K562 (cell line): ENCODE data around the gene GOLPH3. TPM values are rescaled to one million over a fixed set of nuclear protein-coding genes. Genes with fewer than 3 reads are reported as not detected.

Experiments
- BRD4 ChIP-seq: fragments of 200-600 bp; sonication (generic); IDR thresholded peaks from 2 replicates; pipeline ENCODE4 v1.6.1; 2017; ENCODE audit warnings: inconsistent platforms
- CBX5 ChIP-seq: IDR thresholded peaks from 2 replicates; pipeline ENCODE4 v1.6.1; 2014; ENCODE audit warnings: low read depth, borderline replicate concordance
- CEBPZ ChIP-seq: fragments of 150-350 bp; IDR thresholded peaks from 2 replicates; pipeline ENCODE4 v1.6.1; 2014; ENCODE audit warnings: low read depth, mild to moderate bottlenecking, low read length, borderline replicate concordance
- ELF2 ChIP-seq: fragments of 250-450 bp; sonication (Bioruptor Pico); IDR thresholded peaks from 2 replicates; pipeline ENCODE4 v1.5.0; 2021; ENCODE audit warnings: mild to moderate bottlenecking
- EP300 ChIP-seq: IDR thresholded peaks from 2 replicates; pipeline ENCODE4 v1.6.1; 2012; ENCODE audit warnings: low read length, improper control_type of control experiment
- ETS2 ChIP-seq: IDR thresholded peaks from 2 replicates; pipeline ENCODE4 v1.6.1; 2016; ENCODE audit warnings: borderline replicate concordance, missing genetic modification characterization, mild to moderate bottlenecking, moderate library complexity, missing compliant biosample characterization; ENCODE audit not compliant: poor library complexity, severe bottlenecking
- NFE2L1 ChIP-seq: fragments of 450-650 bp; IDR thresholded peaks from 2 replicates; pipeline ENCODE4 v1.6.1; 2016; ENCODE audit warnings: missing genetic modification characterization, low read depth, mild to moderate bottlenecking, missing compliant biosample characterization, moderate library complexity, borderline replicate concordance
- RBFOX2 ChIP-seq: fragments of 200-400 bp; formaldehyde crosslinking; IDR thresholded peaks from 2 replicates; pipeline ENCODE4 v1.6.1; 2017; ENCODE audit warnings: low read depth, mild to moderate bottlenecking, low read length, moderate library complexity
- TEAD2 ChIP-seq: fragments of 450-650 bp; IDR thresholded peaks from 2 replicates; pipeline ENCODE4 v1.6.1; 2016; ENCODE audit warnings: missing genetic modification characterization, control low read depth, missing compliant biosample characterization
- XRCC5 ChIP-seq: fragments of 200-400 bp; formaldehyde crosslinking; IDR thresholded peaks from 2 replicates; pipeline ENCODE4 v1.6.1; 2017; ENCODE audit warnings: low read depth, mild to moderate bottlenecking, low read length
- ZBTB12 ChIP-seq: fragments of 250-450 bp; sonication (Bioruptor Pico); IDR thresholded peaks from 2 replicates; pipeline ENCODE4 v1.4.0; 2020
- ZNF253 ChIP-seq: fragments of 250-450 bp; sonication (Bioruptor Pico); conservative IDR thresholded peaks from 2 replicates; pipeline ENCODE4 v1.6.1; 2021; ENCODE audit warnings: mild to moderate bottlenecking
- ZNF436 ChIP-seq: fragments of 250-450, 450-650 bp; sonication (Bioruptor Pico); formaldehyde crosslinking; IDR thresholded peaks from 2 replicates; pipeline ENCODE4 v1.7.0; 2020; ENCODE audit warnings: mild to moderate bottlenecking
- ZNF644 ChIP-seq: fragments of 200-800 bp; sonication (Bioruptor generic); IDR thresholded peaks from 2 replicates; pipeline ENCODE4 v1.6.1; 2016; ENCODE audit warnings: low read depth, missing genetic modification characterization, missing compliant biosample characterization
- polyA plus RNA-seq, 8 experiments: library from polyadenylated mRNA; depleted of rRNA in 4 of 8; stranded (reverse) in 5 of 8; unstranded in 3 of 8; fragments of >200 nt; fragmentation: Nextera tagmentation in 2 of 8; fragmentation: Illumina TruSeq in 1 of 8; extraction: Ambion mirVana in 2 of 8; extraction: Trizol in 1 of 8; gene quantifications; 2 replicates each; pipeline versions ENCODE4 v1.2.1 to v1.2.3, GENCODE V29; 2011 to 2014; ENCODE audit warnings: inconsistent platforms in 1 of 8, missing spikeins in 1 of 8
- total RNA-seq, 7 experiments: library from RNA; depleted of rRNA in 6 of 7; stranded (reverse); fragments of >200 nt in 6 of 7; fragmentation: Illumina TruSeq in 2 of 7; extraction: Trizol in 2 of 7; gene quantifications; 2 replicates each; pipeline versions ENCODE4 v1.2.1 to v1.2.3, GENCODE V29; 2011 to 2021; ENCODE audit warnings: low replicate concordance in 1 of 7
- TF ChIP-seq, protein P1 (sequence below): fragments of 250-450 bp; sonication (Bioruptor Pico); IDR thresholded peaks from 2 replicates; pipeline ENCODE4 v1.8.0; 2021; ENCODE audit warnings: mild to moderate bottlenecking, moderate library complexity
- TF ChIP-seq, protein P2 (sequence below): sonication (generic); formaldehyde crosslinking; IDR thresholded peaks from 2 replicates; pipeline ENCODE4 v1.8.1; 2023; ENCODE audit warnings: missing genetic modification reagents, mild to moderate bottlenecking, borderline replicate concordance

GOLPH3 gene
- total and polyA plus RNA-seq, 9 of the 15 experiments (the other 6 are each of a cell fraction or from before 2014, with no cell fraction given) = 18.8 to 94.6 (median 55.1) TPM

- peak; percentile 65; the same call in 1 of the 2 replicates for TF ChIP-seq CBX5
- no peak for TF ChIP-seq ZNF436 (CRISPR knock-in tag)
- TF ChIP-seq ZBTB12 = peak; percentile 90
- TF ChIP-seq, protein P1, sequence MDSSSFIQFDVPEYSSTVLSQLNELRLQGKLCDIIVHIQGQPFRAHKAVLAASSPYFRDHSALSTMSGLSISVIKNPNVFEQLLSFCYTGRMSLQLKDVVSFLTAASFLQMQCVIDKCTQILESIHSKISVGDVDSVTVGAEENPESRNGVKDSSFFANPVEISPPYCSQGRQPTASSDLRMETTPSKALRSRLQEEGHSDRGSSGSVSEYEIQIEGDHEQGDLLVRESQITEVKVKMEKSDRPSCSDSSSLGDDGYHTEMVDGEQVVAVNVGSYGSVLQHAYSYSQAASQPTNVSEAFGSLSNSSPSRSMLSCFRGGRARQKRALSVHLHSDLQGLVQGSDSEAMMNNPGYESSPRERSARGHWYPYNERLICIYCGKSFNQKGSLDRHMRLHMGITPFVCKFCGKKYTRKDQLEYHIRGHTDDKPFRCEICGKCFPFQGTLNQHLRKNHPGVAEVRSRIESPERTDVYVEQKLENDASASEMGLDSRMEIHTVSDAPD (CRISPR knock-in tag) = no peak
- TF ChIP-seq, protein P2, sequence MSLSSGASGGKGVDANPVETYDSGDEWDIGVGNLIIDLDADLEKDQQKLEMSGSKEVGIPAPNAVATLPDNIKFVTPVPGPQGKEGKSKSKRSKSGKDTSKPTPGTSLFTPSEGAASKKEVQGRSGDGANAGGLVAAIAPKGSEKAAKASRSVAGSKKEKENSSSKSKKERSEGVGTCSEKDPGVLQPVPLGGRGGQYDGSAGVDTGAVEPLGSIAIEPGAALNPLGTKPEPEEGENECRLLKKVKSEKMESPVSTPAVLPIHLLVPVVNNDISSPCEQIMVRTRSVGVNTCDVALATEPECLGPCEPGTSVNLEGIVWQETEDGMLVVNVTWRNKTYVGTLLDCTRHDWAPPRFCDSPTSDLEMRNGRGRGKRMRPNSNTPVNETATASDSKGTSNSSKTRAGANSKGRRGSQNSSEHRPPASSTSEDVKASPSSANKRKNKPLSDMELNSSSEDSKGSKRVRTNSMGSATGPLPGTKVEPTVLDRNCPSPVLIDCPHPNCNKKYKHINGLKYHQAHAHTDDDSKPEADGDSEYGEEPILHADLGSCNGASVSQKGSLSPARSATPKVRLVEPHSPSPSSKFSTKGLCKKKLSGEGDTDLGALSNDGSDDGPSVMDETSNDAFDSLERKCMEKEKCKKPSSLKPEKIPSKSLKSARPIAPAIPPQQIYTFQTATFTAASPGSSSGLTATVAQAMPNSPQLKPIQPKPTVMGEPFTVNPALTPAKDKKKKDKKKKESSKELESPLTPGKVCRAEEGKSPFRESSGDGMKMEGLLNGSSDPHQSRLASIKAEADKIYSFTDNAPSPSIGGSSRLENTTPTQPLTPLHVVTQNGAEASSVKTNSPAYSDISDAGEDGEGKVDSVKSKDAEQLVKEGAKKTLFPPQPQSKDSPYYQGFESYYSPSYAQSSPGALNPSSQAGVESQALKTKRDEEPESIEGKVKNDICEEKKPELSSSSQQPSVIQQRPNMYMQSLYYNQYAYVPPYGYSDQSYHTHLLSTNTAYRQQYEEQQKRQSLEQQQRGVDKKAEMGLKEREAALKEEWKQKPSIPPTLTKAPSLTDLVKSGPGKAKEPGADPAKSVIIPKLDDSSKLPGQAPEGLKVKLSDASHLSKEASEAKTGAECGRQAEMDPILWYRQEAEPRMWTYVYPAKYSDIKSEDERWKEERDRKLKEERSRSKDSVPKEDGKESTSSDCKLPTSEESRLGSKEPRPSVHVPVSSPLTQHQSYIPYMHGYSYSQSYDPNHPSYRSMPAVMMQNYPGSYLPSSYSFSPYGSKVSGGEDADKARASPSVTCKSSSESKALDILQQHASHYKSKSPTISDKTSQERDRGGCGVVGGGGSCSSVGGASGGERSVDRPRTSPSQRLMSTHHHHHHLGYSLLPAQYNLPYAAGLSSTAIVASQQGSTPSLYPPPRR (CRISPR knock-in tag) = no peak
- no peak for TF ChIP-seq TEAD2 (tag)
- TF ChIP-seq BRD4 = peak; percentile 60
- TF ChIP-seq ELF2 (CRISPR knock-in tag) = 0 out of 2 replicates have a peak, but pooled peaks have one; percentile 56
- TF ChIP-seq EP300 = peak; percentile 50
- TF ChIP-seq ZNF644 (tag) = no peak
- peak; percentile 99 for TF ChIP-seq RBFOX2
- TF ChIP-seq NFE2L1 (tag) = no peak
- no peak for TF ChIP-seq ZNF253 (CRISPR knock-in tag)
- peak; percentile 48; the same call in 1 of the 2 replicates for TF ChIP-seq XRCC5
- no peak for TF ChIP-seq CEBPZ
- TF ChIP-seq ETS2 = no peak
Measured at GRCh38 chr5:32174011-32174870, at the start of gene GOLPH3 (continued).
